GM15510 (cell line): ENCODE results near the gene STXBP5.

Experiments
- POLR2A ChIP-seq: IDR thresholded peaks from 3 replicates; pipeline ENCODE4 v1.6.1; 2011; ENCODE audit warnings: borderline replicate concordance; ENCODE audit not compliant: insufficient read length; ENCODE audit errors: extremely low read depth

Gene STXBP5

DNA sequence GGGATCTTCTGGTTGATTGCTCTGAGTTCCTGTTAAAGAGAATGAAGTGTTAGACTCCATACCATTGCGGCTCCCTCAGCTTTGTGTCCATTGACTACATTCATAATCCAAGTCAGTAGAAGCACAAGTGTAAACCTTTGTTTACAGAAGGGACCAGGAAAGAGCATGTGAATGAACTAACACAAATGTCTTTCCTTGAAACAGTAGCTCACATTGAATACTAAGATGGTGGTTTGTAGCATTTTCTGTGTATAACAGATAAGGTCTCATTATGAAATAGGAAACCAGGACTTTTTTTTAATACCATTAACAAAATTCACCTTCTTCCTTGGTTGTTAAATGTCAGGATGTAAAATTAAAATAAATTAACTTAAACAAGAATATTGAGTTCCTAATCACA is 8.4 kb downstream of the STXBP5 start:
- no peak for TF ChIP-seq POLR2A

DNA sequence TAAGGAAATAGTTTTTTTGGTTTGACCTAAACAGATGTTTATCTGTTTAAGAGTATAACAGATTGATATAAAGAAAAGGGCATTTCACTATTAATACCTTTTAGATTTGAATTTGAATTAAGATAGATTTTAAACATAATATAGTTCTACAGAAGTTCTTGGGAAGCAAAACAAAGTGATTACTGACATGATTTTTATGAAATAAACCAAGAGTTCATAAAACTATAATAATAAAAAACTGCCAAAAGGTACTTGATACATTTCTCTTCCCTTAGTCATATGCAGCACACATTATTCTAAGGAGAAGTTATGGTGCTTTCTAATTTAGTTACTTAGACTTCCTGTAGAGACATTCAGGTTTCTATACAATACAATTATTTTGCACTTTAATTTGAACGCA is 9.6 kb downstream of the STXBP5 start:
- no peak for TF ChIP-seq POLR2A

DNA sequence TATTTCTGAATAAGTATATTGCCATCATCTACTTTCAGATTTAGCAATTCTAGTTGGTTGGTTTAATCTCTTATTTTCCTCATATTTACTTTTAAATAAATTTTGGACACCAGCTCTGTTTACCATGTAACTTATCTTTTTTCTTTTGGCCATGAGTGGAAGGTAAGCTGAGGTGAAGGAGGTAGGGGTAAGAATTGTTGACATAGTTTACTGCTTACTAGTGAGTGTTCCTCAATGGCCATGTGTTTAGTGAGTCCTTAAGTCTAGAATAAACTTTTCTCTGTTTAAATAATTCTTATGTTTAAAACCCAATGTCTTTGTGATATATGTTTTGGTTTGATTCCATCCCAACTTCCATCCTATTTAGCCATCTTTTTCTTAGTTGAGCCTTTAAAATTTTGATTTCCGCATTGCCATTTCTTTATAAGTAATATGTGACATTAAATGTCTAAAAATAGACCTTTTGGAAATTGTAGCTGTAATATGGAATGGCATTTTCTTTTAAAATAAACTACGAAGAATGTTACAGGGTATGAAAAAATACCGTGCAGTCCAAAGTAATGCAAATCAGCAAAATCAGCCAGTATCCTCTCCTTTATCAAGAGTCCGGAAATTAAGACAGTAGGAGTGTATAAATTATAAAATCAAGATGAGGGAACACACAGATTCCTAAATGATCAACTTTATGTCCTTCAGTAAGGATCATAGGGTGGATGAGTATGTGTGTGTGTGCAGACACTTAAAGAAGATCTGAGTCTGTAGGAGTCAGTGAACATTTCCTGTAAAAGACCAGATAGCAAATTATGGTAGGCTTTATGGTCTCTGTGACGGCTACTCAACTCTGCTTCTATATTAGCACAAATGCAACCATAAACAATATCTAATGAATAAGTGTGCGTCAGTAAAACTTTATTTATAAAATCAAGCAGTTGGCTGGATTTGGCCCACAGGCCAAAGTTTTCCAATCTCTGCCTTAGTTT is 10.3 kb downstream of the STXBP5 start:
- TF ChIP-seq POLR2A, result no peak

DNA sequence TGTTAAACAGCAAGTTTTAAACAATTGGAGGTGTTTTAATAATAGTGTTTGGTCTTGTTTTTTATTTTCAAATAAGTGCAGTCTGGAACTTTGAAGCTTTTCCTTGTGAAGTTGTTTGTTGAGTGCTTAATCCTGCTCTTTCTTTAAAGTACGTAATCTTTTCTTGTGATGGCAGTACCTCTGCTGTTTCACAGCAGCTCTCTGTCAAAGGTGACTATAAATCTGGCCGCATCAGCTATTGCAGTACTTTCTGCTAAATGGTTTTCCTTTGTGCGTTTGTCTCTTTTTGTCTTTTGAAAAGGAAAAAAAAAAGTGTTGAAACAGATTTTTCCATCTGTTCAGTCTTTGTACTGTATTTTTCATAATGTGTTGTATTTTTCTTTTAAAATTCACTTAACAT is 12.7 kb downstream of the STXBP5 start:
- TF ChIP-seq POLR2A, result no peak

DNA sequence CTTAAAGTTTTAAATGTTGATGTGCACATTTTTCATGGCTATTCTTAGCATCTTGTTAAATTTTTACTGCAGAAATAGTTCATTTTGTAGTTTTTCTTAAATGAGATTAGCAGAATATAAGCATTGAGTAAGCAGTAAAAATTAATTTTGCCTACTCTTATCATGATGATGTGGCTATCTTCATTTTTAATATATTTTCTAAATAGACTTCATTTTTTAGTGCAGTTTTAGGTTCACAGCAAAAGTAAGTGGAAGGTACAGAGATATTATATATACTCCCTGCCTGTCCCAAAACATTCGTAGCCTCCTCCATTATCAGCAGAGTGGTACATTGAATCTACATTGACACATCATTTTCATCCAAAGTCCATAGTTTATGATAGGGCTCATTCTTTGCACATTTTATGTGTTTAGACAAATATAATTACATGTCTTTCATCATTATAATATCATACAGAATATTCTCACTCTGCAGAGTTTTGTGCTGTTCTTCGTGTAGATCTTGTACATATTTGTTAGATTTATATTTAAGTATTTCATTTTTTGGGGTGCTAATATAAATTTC is 13.7 kb downstream of the STXBP5 start:
- no peak for TF ChIP-seq POLR2A

DNA sequence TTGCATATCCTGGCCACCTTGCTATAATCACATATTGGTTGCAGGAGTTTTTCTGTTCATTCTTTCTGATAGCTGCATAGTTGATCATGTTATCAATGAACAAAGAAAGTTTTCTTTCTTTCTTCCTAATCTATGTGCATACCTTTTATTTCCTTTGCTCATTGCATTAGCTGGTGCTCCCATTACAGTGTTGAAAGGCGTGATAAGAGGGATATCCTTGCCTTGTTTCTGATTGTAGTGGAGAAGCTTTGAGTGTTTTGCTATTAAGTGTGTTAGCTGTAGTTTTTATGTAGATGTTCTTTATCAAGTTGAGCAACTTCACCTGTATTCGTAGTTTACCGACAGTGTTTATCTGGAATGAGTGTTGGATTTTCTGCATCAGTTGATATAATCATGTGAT is 14.6 kb downstream of the STXBP5 start:
- TF ChIP-seq POLR2A, result no peak

DNA sequence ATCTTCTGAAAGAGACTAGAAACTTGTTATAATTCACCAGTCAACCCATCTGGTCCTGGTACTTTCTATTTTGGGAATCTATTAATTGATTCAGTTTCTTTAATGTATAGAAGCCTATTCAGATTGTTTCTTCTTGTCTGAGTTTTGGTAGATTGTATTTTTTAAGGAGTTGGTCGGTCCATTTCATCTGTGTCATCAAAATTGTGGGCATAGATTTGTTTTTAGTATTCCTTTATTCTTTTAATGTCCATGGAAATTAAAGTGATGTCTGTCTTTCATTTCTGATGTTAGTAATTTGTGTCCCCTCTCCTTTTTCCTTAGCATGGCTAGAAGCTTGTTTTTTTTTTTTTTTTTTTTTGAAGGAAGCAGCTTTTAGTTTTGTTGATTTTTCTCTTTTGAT is 15.2 kb downstream of the STXBP5 start:
- no peak for TF ChIP-seq POLR2A

DNA sequence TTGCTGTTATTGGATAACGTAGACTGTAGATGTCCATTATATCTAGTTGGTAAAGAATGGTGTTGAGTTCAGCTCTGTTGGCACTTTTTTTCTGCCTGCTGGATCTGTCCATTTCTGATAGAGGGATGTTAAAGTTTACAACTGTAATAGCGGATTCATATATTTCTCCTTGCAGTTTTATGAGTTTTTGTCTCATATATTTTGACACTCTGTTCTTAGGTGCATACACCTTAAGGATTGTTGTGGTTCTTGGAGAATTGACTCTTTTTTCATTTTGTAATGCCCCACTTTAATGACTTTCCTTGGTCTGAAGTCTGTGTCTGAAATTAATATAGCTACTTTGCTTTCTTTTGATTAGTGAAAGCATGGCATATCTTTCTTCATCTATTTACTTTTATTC is 16.1 kb downstream of the STXBP5 start:
- TF ChIP-seq POLR2A, result no peak

DNA sequence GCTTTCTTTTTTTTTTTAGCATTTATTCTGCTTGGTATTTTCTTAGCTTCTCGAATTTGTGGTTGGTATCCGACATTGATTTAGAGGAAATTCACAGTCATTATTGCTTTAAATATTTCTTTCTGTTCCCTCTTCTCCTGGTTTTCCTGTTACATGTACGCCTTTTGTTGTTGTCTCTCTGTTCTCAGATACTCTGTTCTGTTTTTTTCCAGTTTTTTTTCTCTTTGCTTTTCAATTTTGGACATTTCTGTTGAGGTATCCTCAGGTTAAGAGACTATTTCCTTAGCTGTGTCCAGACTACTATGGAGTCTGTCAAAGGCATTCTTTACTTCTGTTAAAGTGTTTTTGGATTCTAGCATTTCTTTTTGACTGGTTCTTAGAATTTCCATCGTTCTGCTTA is 17.5 kb downstream of the STXBP5 start:
- TF ChIP-seq POLR2A, result no peak

DNA sequence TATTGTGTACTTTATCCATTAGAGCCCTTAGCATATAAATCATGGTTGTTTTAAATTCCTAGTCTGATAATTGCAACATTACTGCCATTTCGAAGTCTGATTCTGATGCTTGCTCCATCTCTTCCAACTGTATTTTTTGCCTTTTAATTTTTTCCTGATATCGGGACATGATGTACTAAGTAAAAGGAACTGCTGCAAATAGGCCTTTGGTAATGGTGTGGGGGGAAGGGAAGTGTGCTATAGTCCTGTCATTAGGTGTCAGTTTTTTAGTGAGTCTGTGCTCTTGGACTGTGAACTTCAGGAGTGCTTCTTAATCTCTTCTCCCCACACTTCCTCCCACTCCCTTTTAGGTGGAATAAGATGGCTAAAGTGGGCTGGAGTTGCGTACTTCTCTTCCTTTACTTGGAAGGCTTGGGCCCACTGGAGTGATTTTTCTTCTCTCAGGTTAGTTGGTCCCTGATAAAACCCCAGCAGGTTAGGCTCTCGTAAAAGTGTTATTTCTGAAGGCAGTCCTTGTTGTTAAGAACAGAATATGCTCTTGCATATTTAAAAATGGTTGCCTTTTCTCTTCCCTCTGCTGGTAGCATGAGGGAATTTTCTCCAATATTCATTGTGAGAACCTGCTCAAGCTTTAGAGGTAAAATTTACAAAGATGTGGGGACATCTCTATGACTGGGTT is 18.1 kb downstream of the STXBP5 start:
- TF ChIP-seq POLR2A, result no peak

DNA sequence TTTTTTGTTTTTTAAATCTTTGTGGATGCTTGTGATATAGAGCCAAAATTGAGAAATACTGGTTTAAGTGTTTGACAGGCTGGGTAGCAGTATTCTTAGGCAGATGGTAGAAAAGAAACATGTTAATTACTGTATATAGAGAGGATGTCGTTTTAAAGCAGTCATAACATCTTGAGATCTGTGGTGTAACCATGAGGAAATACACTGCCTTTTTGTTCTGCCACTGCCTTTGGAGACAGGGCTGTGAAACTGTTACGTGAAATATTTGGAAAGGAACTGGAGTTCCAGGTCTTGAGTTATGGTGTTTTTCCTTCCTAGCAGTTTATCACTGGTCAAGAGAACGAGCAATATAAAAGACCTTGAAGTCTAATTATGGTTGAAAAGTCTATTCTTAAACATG is 19.5 kb downstream of the STXBP5 start:
- TF ChIP-seq POLR2A, result no peak

DNA sequence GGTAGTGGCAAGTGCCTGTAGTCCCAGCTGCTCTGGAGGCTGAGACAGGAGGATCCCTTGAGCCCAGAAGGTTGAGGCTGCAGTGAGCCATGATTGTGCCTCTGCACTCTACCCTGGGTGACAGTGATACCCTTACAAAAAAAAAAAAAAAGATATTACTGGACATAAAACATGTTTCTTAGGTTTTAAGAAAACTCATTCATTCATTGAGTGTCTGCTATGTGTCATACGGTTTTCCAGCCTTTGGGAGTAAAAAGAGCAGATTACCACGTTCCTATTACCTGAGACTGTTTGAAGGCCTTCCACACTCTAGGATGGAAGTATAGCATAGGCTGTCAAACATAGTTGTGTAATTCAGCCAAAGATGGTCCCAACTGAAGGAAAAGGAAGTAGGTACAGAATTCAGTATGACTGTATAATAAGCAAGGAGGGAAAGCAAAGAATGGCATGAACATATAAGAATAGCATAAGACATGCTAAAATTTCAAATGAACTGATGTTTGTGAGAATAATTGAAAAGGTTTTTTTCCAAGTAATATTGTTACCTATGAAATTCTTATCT is 22.0 kb downstream of the STXBP5 start:
- no peak for TF ChIP-seq POLR2A

DNA sequence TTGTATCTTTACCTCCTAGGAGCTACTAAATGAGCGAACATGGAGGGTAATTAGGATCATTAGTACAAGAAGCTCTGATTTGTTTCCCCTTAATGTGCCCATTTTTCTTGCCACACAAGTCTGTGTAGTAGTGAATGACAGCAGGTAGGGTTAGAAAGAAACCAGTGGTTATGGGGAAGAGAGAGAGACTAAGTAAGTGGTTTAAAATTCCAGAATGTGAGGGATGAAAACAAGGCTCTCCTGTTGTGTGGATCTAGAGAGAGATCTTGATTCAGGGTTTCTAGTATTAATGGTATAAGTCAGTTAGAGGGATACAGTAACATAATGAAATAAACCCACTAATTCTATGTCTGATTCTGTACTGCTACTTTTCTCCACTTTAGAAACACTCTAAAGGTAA is 22.7 kb downstream of the STXBP5 start:
- TF ChIP-seq POLR2A, result no peak

DNA sequence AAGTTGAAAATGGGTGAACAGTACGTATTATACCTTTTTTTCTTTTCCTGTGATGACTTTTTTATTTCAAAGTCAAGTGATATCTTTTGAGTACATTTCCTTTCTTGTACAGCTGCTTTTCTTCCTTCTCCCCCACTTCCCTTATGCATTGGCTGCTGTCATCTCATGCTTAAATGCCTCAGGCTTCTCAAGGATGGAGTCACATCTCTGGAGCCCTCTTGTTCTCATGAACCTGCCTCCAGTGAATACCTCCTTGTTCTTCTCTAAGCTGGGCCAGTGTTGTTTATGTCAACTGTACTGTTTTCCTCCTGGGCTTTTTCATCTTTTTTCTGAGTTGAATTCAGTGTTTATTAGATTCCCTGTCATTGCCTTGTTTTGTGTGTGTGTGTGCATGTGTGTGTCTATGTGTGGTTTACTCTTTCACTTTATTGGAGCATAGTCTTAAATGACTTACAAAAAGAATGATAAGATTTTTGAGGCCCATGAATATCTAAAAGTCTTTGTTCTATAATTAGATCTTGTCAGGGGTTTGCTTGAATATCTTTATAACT is 23.6 kb downstream of the STXBP5 start:
- no peak for TF ChIP-seq POLR2A

DNA sequence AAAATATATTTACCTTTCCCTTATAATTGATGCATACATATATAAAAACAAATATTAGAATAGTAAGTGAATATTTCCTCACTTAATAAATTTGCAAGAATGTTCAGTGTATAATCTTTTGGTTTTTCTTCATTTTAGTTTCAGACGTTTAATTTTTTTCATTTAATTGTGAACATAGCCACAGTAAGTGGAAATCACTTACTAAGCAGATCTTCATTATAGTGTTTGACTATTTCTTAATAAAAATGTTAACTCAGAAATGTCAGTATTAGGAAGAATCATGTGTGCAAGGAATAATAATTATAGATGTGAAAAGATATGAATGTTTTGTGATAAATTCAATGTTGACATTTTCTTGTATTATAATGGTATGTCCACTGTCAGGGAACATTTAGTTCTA is 27.4 kb downstream of the STXBP5 start:
- TF ChIP-seq POLR2A, result no peak
